Breast epithelium (tissue), 3 donors: Measurements from ENCODE around the gene TTLL6.

Experiments
- POLR2A ChIP-seq: fragments of 450-650 bp; IDR thresholded peaks from one replicate; pipeline ENCODE4 v1.6.1; 2016; ENCODE audit warnings: antibody characterized with exemption, mild to moderate bottlenecking, moderate library complexity
- TF ChIP-seq, protein P1 (sequence below), 3 donors: fragments of 450-650 bp; IDR thresholded peaks; one replicate each; pipeline ENCODE4 v1.5.1; 2016 to 2017; ENCODE audit warnings: antibody characterized with exemption in 3 of 3, mild to moderate bottlenecking in 3 of 3, moderate library complexity in 3 of 3

DNA sequence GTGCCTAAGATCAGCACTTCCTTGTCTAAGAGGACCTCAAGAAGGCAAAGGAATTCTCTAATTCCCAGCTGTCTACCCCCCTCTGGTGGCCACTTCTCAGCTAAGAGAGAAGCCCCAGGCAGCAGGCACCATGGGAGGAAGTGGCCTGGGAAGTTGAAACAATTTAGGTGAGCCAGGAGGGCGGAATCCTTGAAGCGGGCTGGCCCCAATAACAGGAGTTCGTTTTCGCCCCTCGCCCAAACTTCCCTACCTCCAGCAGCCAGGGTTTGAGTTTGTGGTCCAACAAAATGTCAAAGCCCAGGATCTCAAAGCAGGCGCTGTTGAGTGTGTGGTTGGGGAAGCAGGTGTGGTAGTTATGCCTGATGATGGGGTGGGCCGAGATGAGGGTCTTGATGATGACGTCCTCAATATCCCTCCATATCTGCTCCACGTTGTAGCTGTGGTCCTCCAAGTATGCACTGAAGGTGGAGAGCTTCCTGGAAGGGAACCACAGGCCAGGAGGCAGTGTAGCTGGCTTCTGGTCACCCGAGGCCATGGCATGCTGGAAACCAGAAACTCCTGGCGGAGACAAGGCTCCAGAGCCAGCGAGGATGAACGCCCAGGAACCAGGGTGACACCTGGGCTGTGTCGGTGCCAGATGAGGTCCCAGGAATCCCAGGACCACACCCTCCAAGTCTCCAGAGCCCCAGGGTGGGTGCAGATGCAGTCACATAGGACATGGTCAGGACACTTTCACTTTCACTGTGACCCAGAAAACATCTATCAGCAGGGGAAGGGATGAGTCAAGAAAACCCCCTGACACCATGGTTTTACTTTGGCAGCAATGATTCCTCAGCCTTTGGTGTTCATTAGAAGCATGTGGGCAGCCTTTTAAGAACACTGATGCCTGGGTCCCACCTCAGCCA, 25.6 kb downstream of the TTLL6 start:
- TF ChIP-seq POLR2A: no peak
- TF ChIP-seq, protein P1, sequence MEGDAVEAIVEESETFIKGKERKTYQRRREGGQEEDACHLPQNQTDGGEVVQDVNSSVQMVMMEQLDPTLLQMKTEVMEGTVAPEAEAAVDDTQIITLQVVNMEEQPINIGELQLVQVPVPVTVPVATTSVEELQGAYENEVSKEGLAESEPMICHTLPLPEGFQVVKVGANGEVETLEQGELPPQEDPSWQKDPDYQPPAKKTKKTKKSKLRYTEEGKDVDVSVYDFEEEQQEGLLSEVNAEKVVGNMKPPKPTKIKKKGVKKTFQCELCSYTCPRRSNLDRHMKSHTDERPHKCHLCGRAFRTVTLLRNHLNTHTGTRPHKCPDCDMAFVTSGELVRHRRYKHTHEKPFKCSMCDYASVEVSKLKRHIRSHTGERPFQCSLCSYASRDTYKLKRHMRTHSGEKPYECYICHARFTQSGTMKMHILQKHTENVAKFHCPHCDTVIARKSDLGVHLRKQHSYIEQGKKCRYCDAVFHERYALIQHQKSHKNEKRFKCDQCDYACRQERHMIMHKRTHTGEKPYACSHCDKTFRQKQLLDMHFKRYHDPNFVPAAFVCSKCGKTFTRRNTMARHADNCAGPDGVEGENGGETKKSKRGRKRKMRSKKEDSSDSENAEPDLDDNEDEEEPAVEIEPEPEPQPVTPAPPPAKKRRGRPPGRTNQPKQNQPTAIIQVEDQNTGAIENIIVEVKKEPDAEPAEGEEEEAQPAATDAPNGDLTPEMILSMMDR (IDR thresholded peaks at IDR 0.05): peak; percentile 42 to 76 (median 72)
